Epithelial cell of esophagus (primary cell): Measurements from ENCODE around the gene ENTPD6.
"Not testable (repeated sequence)": the region's sequence is repeated elsewhere in the genome, so short reads cannot be mapped to it uniquely, and the experiment has no call there.

Source experiments
- DNase-seq: peaks from one replicate; pipeline ENCODE4 v3.0.0; 2010; ENCODE audit warnings: low read depth
- H3K4me3 ChIP-seq: 2 replicates; pipeline ENCODE4 v1.5.1; 2011; ENCODE audit warnings: mild to moderate bottlenecking, low read length, control low read depth
- TF ChIP-seq, protein P1 (sequence below): IDR thresholded peaks from 2 replicates; pipeline ENCODE4 v1.5.1; 2011; ENCODE audit warnings: low read depth, mild to moderate bottlenecking, low read length, control low read depth, inconsistent platforms; ENCODE audit not compliant: insufficient read depth; ENCODE audit errors: missing control alignments

The ENTPD6 gene

GRCh38 chr20:25230166-25230831 lies 34.8 kb downstream of the ENTPD6 start:
- no peak overlapping the region for H3K4me3 ChIP-seq
- TF ChIP-seq, protein P1, sequence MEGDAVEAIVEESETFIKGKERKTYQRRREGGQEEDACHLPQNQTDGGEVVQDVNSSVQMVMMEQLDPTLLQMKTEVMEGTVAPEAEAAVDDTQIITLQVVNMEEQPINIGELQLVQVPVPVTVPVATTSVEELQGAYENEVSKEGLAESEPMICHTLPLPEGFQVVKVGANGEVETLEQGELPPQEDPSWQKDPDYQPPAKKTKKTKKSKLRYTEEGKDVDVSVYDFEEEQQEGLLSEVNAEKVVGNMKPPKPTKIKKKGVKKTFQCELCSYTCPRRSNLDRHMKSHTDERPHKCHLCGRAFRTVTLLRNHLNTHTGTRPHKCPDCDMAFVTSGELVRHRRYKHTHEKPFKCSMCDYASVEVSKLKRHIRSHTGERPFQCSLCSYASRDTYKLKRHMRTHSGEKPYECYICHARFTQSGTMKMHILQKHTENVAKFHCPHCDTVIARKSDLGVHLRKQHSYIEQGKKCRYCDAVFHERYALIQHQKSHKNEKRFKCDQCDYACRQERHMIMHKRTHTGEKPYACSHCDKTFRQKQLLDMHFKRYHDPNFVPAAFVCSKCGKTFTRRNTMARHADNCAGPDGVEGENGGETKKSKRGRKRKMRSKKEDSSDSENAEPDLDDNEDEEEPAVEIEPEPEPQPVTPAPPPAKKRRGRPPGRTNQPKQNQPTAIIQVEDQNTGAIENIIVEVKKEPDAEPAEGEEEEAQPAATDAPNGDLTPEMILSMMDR: no peak
- no peak for DNase-seq

DNA sequence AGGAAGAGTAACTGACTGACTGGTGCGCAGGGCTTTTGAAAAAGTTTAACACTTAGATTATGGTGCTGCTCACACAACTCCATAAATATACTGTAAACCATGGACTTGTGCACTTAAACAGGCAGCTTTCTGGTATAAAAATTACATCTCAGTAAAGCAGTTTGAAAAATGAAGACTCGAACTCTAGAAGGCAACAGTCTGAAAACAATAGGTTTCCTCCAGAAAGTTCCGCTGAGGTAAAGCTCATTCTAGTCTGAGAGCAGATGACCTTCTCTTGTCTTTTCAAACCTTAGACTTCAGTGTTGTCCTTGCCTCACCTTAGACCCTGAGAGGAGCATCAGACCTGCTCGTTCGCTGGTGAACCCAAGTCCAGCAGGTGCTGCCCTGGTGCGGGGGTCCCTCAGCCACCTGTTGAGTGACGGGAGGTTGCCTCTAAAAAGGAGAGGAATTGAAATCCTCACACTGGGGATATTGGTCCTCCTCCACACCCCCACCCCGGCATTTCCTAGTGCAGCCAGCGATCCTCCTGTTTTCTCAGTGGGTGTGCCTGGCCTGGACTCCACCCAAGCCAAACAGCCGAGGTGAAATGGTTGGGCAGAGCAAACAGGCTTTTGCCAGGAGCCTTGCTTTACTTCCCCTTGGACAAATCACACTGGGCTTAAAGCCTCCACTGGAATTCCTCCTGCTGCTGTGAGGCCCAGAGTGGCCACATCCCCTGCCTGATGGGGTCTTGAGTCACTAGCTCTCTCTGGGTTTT lies 37.7 kb downstream of the ENTPD6 start:
- TF ChIP-seq, protein P1: no peak
- no peak overlapping the region for H3K4me3 ChIP-seq
- peak; percentile 76 for DNase-seq

- H3K4me3 ChIP-seq, DNase-seq: not testable (repeated sequence)
These were observed 38.7 kb downstream of the ENTPD6 start for GRCh38 chr20:25234009-25234849.

GRCh38 chr20:25236450-25237304 lies 41.2 kb downstream of the ENTPD6 start:
- DNase-seq: no peak
- H3K4me3 ChIP-seq: no peak overlapping the region
- TF ChIP-seq, protein P1: no peak

GRCh38 chr20:25237610-25238318 lies 42.3 kb downstream of the ENTPD6 start:
- H3K4me3 ChIP-seq: no peak overlapping the region
- TF ChIP-seq, protein P1: no peak
- DNase-seq: peak; percentile 99

DNA sequence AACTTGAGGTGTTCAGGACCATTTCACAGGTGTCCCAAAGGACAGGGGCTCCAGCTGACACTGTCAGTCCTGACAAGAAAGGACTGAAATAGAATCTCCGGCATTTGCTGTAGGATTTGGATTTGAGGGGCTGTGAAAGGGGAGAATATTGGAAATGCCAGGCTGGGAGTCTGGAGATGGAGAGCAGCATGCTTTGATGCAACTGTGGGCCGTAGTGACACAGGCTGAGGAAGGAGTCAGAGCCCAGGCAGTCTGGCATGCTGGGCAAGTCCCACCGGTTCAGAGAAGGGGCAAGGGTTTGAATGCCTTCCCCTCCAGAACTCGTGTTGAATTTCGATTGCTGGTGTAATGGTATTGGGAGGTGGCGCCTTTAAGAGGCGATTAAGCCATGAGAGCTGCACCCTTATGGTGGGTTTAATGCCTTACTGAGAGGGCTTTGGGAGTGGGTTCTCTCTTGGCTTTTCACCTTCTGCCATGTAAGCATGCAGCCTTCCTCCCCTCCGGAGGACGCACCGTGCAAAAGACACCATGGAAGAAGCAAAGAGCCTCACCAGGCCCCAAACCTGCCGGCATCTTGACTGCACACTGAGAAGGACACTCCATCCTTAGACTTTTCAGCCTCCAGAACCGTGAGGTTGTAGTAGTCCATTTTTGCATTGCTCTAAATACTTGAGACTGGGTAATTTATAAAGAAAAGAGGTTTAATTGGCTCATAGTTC lies 43.0 kb downstream of the ENTPD6 start:
- H3K4me3 ChIP-seq: no peak overlapping the region

More for the DNA sequence above, 43.0 kb downstream of the ENTPD6 start:
- TF ChIP-seq, protein P1: no peak
- DNase-seq: peak; percentile 76
